H1 (cell line): ENCODE measurements around the gene GPR15LG. TPM values are rescaled to one million over a fixed set of nuclear protein-coding genes. Genes with fewer than 3 reads are reported as not detected.

Experiments
- polyA plus RNA-seq, 7 experiments: library from polyadenylated mRNA; depleted of rRNA in 3 of 7; stranded (reverse) in 5 of 7; unstranded in 2 of 7; fragments of >200 nt in 5 of 7; fragments of 200-250 nt in 2 of 7; gene quantifications; 1 replicate in 5 of 7; 2 replicates in 1 of 7; 4 replicates in 1 of 7; pipeline versions ENCODE4 v1.2.1 to v1.2.3, GENCODE V29; 2011 to 2013; ENCODE audit warnings: missing spikeins in 2 of 7, mixed read lengths in 2 of 7
- total RNA-seq: library from RNA; stranded (reverse); fragmentation: NEBNext Ultra II Directional; extraction: Animal tissue kit (Norgen Biotek cat#: 25700); gene quantifications from 2 replicates; pipeline ENCODE4 v1.2.1, GENCODE V29; 2021
- TF ChIP-seq, protein P1 (sequence below): IDR thresholded peaks from 2 replicates; pipeline ENCODE4 v1.6.1; 2012; ENCODE audit warnings: low read length, inconsistent platforms

GPR15LG gene
- total and polyA plus RNA-seq, 2 of the 8 experiments (the other 6 are each of a cell fraction or from before 2014, with no cell fraction given) = not detected

GRCh38 chr10:84155521-84155920, 18.1 kb upstream of the GPR15LG start (continued):
- TF ChIP-seq, protein P1, sequence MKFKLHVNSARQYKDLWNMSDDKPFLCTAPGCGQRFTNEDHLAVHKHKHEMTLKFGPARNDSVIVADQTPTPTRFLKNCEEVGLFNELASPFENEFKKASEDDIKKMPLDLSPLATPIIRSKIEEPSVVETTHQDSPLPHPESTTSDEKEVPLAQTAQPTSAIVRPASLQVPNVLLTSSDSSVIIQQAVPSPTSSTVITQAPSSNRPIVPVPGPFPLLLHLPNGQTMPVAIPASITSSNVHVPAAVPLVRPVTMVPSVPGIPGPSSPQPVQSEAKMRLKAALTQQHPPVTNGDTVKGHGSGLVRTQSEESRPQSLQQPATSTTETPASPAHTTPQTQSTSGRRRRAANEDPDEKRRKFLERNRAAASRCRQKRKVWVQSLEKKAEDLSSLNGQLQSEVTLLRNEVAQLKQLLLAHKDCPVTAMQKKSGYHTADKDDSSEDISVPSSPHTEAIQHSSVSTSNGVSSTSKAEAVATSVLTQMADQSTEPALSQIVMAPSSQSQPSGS = no peak
